ENCODE measurements around the gene PRELID1.

DNA sequence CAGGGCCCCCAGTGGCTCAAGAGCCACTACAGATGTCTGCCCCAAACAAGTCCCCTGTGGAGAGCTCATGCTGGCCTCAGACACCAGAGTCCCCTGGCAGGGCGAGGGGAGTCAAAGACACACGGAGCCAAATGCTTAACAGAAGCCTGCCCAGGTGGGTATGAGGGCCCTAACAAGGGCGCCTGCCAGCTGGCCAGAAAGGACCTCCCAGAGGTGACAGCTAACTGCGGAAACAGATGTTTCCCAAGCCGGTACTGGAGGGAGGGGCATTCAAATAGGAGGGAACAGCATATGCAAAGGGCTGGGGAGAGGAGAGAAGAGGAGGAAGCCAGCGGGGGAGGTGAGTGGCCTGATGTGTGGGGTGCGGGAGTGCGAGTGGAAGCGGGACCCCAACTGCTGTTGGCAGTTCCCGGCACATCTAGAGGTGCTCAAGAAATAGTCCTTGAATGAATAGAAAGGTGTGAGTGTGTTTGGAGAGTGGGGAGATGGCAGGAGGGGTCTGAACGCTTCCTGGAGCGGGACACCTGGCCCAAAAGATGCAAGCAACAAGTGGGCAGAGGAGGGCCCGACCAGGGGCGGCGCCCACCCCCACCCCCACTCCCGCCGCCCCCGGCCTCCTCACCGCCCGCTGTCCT, 7.3 kb downstream of the PRELID1 start:
- TF ChIP-seq, protein P1, sequence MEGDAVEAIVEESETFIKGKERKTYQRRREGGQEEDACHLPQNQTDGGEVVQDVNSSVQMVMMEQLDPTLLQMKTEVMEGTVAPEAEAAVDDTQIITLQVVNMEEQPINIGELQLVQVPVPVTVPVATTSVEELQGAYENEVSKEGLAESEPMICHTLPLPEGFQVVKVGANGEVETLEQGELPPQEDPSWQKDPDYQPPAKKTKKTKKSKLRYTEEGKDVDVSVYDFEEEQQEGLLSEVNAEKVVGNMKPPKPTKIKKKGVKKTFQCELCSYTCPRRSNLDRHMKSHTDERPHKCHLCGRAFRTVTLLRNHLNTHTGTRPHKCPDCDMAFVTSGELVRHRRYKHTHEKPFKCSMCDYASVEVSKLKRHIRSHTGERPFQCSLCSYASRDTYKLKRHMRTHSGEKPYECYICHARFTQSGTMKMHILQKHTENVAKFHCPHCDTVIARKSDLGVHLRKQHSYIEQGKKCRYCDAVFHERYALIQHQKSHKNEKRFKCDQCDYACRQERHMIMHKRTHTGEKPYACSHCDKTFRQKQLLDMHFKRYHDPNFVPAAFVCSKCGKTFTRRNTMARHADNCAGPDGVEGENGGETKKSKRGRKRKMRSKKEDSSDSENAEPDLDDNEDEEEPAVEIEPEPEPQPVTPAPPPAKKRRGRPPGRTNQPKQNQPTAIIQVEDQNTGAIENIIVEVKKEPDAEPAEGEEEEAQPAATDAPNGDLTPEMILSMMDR (IDR thresholded peaks at IDR 0.05) = no peak
- no peak for TF ChIP-seq POLR2A (IDR thresholded peaks at IDR 0.05)
